ENCODE measurements around the gene UGT1A10. TPM values are rescaled to one million over a fixed set of nuclear protein-coding genes. Genes with fewer than 3 reads are reported as not detected.
"Not testable (repeated sequence)": the region's sequence is repeated elsewhere in the genome, so short reads cannot be mapped to it uniquely, and the experiment has no call there.

UGT1A10 gene
- total and polyA plus RNA-seq, 8 donors = 0.09 TPM; not detected in 7

DNA sequence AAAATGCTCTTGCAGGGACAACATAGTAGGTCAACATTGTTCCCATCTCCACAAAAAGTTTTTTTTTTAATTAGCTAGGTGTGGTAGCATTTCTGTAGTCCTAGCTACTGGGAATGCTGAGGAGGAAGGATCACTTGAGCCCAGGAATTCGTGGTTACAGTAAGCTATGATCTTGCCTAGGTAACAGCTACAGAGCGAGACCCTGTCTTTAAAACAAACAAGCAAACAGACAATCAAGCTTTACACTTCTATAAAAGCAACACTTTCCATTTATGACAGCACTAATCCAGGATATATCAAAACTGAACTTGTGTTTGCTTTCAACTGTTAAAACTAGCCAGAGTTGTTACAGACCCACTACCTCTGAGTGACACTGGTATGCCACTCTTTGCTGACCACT is 104.6 kb downstream of the UGT1A10 start:
- Histone ChIP-seq H3K4me1 (no peaks in the 10 kb centered on the region), H3K36me3 (no peaks in the 10 kb centered on the region), H3K4me3 (no peak overlapping the region), H3K27me3 (no peaks in the 10 kb centered on the region), H3K27ac (no peak overlapping the region), H3K9me3 (no peaks in the 10 kb centered on the region)
- TF ChIP-seq, protein P1, sequence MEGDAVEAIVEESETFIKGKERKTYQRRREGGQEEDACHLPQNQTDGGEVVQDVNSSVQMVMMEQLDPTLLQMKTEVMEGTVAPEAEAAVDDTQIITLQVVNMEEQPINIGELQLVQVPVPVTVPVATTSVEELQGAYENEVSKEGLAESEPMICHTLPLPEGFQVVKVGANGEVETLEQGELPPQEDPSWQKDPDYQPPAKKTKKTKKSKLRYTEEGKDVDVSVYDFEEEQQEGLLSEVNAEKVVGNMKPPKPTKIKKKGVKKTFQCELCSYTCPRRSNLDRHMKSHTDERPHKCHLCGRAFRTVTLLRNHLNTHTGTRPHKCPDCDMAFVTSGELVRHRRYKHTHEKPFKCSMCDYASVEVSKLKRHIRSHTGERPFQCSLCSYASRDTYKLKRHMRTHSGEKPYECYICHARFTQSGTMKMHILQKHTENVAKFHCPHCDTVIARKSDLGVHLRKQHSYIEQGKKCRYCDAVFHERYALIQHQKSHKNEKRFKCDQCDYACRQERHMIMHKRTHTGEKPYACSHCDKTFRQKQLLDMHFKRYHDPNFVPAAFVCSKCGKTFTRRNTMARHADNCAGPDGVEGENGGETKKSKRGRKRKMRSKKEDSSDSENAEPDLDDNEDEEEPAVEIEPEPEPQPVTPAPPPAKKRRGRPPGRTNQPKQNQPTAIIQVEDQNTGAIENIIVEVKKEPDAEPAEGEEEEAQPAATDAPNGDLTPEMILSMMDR (IDR thresholded peaks at IDR 0.05) = no peak
- DNase-seq (no peak), FAIRE-seq (no peak), ATAC-seq (no peak)
- intact Hi-C loops (cut with DNase I) = no loop called here
- 69 to 74% methylated on average over 2 of the region's 2 CpGs for WGBS, 2 donors

DNA sequence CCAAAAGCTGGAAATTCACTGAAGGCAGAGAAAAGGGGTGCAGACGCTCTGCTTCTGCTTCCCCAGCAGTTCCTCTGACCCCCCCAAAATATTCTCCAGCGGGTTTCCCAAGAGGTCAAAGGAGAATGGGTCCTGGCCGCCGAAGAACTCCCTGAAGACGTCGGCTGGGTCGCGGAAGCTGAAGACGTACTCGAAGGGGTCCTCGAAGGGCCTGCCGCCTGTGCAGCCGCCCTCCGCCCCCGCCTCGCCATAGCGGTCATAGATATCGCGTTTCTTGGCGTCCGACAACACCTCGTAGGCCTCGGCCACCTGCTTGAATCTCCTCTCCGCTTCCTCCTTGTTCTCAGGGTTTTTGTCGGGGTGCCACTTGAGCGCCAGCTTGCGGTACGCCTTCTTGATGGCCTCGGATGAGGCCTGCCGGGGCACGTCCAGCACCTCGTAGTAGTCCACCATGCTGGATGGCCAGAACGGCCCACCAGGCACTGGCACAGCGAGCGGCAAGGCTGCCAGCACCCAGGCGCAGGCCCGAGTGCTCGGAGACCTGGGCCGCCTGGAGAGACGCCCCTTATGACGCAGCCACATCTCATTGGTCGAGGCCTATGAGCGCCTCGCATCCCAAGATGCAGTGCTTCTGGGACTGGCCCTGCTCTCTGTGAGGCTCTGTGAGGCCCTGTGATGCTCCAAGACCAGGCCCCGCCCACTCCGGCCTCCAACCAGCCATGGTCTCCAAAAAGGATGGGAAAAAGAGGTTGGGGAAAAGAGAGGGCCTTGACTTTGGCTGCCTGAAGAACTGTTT is 107.4 kb downstream of the UGT1A10 start:
- WGBS, 2 donors = 89 to 91% methylated on average over 44 to 46 of the region's 46 CpGs
- Histone ChIP-seq H3K36me3 (no peaks in the 10 kb centered on the region), H3K27me3 (no peaks in the 10 kb centered on the region), H3K27ac (no peak overlapping the region), H3K4me3 (no peak overlapping the region), H3K9me3 (no peaks in the 10 kb centered on the region), H3K4me1 (no peaks in the 10 kb centered on the region)
- intact Hi-C loops (cut with DNase I) = no loop called here
- FAIRE-seq (no peak), ATAC-seq (no peak), DNase-seq (no peak)
- TF ChIP-seq, protein P1 (IDR thresholded peaks at IDR 0.05) = no peak

DNA sequence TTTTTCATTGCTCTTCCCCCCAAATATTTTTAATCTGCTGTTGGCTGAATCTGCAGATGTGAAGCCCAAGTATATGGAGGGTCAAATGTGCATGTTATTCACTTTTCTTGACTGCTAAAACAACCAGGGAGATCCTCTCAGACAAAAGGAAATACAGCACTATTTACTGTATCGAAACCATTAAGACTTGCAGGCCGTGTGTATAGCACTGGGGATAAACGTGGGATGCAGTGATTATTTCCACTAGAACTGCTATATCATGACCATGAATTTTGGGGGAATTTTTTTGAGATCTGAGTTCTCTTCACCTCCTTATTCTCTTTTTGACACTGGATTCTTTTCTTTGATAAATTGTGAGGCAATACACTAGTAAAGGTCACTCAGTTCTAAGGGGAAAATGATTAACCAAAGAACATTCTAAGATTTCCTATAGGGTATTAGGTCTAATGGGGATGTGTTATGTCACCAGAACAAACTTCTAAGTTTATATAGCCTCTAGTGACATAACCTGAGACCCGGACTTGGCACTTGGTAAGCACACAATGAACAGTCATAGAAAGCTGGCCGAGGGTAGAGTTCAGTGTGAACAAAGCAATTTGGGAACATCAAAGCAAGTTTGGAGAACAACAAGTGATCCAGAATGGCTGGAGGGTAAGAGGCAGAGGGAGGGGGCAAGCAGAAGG is 109.0 kb downstream of the UGT1A10 start:
- TF ChIP-seq, protein P1 (IDR thresholded peaks at IDR 0.05) = no peak
- ATAC-seq = no peak
- no peak for FAIRE-seq
- no peak for DNase-seq
- Histone ChIP-seq H3K4me3 (no peak overlapping the region), H3K27ac (no peak overlapping the region), H3K9me3 (no peaks in the 10 kb centered on the region), H3K36me3 (no peaks in the 10 kb centered on the region), H3K27me3 (no peaks in the 10 kb centered on the region), H3K4me1 (no peaks in the 10 kb centered on the region)
- intact Hi-C loops (cut with DNase I) = no loop called here
- WGBS, 2 donors = 57 to 62% methylated on average over 5 of the region's 5 CpGs

DNA sequence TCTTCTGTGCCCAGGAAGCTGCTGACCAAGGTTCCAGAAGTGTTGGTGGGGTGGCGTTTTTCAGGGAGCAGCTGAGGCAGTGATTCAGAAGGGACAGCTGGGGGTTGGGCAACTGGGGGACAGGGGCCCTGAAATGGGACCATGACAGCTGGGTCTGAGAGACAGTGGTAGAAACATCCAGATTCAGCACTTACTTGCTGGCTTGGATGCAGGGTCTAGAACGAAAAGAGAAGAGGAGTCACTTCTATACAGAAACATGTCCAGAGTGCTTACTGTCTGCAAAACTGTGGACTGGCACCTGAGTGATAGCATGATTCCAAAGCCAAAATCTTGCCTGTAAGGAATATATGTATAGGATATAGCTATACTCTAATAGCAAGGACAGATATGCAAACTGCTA is 109.6 kb downstream of the UGT1A10 start:
- WGBS, 2 donors = 52 to 57% methylated on average over 2 of the region's 2 CpGs
- FAIRE-seq; DNase-seq; intact Hi-C loops (cut with DNase I); H3K27me3 ChIP-seq; H3K9me3 ChIP-seq; H3K36me3 ChIP-seq; H3K27ac ChIP-seq; ATAC-seq; H3K4me3 ChIP-seq; H3K4me1 ChIP-seq: not testable (repeated sequence)

DNA sequence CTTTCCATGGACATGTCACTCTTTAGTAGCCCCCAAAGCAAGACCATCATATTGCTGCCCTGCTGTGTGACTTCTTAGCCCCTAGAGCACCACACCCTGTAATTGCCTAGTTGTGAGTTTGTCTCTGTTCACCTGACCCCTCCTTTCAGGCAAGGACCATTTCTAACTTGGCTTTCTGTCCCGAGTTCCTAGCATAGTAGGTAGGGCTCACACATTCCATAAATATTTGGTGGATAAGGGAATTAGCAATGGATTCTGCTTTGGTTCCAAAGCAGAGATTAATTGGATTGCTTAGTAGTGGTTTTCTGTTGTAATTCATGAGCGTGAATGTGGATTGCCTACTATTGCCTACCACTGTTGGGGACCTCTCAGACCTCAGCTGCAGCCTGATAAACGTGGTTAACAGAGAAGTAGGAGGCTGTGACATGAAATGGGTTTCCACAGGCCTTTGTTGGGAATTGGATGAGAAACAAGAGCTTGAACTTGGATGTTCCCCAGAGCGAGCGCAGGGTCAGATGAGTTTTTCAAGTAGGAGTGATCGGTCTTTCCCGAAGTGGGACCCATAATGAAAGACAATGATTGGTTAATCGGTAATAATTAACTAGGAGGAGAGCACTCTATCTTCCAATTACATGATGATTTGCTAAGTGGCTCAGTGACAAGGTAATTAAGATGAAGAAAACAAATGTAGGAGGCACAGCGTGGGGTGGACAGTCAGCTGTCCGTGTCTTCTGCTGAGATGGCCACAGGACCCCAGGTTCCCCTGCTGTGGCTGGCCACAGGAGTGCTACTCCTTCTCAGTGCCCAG is 110.4 kb downstream of the UGT1A10 start:
- TF ChIP-seq, protein P1 (IDR thresholded peaks at IDR 0.05) = no peak
- Histone ChIP-seq H3K27ac (no peak overlapping the region), H3K27me3 (no peaks in the 10 kb centered on the region), H3K4me3 (no peak overlapping the region), H3K4me1 (no peaks in the 10 kb centered on the region), H3K36me3 (no peaks in the 10 kb centered on the region), H3K9me3 (no peaks in the 10 kb centered on the region)
- no peak for FAIRE-seq
- 50 to 56% methylated on average over 10 of the region's 10 CpGs for WGBS, 2 donors
- intact Hi-C loops (cut with DNase I) = no loop called here
- ATAC-seq = peak in 3 of 4 donors; percentile 38 to 79 (median 63)
- no peak for DNase-seq

Data from pancreas (tissue), 10 donors.